Activated CD4-positive, CD25-positive, alpha-beta regulatory T cell (primary cell): ENCODE measurements around the gene RRP9.

ENCODE experiments used
- DNase-seq, 4 experiments: peaks; one replicate each; lab custom pipeline; 2025; lab: John Stamatoyannopoulos, UW

The RRP9 gene

DNA sequence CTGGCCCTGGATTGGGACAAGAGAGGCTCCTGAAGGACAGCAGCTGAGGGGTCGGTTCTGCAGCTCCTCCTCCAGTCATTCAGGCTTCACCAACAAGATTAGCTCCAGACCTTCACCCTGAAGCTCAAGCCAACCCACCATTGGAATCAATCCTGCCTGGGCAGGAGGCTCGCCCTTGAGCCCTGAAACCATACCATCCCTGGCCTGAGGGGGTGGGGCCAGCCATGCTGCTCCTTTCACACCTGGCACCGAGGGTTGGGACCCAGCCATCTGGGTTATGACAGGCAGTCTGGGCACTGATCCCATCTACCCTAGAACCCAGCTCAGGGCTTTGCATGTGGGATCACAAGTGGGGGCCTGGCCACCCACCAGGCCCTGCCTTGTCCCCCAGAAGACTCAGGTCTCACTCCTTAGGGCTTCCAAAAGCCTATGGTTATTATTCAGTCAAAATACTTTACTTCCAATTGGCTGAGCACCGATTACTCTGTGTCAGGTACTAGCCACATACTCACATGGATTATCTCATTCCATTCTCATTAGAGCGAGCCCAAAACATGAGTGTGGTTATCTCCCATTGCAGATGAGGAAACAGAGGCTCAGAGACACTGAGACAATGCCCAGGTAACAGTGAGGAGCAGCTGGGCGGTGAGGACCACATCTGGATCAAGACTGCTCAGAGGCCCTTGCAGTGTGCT is 29.0 kb upstream of the RRP9 start:
- no peak for DNase-seq

DNA sequence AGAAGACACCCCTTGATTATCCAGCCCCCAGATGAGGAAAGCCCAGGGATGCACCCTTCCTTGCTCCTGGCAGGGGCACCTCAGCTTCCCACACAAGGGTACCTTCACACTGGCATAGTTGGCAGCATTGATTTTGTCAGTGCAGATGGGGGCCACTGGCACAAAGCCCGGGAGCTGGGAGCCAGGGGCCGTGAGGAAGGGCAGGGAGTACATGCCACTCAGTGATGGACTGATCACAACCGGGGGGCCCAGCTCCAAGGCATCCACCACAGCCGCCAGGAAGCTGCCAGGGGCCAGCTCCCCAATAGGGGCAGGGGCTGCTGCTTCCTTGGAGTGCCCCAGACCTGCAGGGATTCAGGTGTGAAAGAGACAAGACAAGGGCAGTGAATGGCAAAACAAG is 28.1 kb upstream of the RRP9 start:
- DNase-seq, result no peak

DNA sequence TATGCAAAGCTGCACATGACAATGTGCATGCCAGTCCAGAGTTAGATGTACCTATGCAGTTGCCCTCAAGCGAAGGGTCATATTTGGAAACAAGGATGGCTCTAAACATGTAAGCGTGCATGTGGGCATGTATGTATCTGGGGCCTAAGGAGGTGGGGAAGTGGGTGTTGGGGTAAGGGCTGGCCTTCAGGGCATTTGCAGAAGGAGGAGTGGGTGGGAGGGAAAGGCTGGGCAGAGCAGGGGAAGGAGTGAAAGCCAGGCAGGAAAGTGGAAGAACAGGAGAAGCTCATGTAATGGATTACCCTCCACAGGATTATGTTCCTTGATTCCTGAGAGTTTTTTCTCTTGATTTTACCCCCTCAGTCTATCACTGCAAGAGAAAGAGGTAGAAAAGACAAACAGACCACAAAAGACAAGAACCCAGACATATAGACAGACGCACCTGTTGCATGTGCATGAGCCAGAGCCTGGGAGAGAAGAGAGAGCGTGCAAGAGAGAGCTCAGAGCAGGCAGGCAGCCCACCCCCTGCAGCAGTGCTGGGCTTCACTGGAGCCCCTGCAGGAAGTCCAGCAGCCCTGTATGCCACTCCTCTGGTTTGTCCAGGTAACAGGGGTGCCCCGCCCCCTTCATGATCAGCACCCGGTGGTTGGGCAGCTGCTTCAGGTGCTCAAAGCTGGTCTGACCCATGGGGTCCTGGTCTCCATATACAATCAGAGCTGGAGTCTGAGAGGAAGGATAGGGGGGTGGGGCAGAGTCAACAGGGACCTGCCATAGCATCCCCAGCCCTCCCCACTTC is 27.4 kb upstream of the RRP9 start:
- DNase-seq, result no peak

DNA sequence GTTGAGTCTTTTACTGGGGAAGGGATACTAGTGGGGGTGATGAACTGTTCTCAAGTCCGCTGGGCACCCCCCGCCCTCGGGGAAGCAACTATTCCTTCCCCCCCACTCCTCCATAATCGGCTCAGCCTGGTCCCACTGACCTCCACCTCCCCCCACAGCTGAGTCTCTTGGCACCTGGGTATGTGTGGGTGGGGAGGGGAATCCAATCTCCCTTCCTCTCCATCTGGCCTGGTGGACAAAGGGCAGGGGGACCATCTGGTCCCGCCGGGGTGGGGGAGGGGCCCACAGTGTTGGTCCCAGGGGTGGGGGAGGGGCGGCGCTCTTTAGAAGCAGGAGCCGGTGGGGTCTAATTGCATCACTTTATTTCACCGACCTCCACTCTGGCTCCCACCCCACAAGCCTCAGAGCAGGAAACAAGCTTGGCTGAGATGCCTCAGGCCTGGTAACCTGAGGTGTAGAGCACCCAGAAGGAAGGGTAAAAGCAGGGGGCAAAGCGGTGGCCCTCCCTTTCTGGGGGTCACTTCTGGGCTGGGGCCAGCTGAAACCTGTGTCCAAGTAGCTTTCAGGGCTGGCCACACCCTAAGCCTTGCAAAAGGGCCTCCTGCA is 26.6 kb upstream of the RRP9 start:
- no peak for DNase-seq

DNA sequence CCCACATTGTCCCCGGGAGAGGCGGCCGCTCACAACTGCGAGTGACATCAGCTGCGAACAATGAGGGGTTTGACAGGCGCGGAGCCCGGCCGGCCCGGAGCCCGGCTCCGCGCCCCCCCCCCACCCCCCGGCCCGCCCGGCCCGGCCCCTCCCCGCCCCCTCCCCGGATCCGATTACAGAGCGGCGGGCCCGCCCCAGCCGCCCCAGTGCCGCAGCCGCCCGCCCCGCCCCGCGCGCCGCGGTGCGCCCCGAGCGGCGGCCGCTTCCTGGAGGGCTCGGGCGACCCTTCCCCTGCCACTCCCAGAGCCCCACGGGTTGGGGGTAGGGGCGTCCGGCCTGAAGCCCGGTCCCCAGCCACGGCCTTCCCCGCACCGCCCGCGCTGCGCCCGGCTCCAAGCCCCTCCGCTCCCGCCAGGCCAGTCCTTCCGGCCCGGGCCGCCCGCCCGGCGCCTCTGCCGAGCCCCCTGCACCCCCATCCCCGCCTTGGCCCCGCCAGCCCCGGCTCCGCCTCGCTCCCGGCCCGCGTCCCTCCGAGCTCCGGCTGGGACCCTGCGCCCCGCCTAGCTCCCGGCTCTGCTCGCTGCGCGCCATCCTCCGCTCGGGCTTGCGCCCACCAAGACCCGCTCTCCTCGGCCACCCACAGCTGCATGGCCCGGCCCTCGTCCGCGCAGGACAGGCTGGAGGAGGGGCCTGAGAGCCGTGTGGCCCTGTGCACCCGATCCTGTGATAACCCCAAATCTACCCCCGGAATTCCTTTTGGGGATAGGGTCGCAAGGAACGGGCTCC is 25.9 kb upstream of the RRP9 start, which contains the start of gene PCBP4:
PCBP4 (minus strand) TSS at position 71 of the 786 bp plus-strand sequence. CDS start 6,214 bp downstream, outside the sequence.
- no peak for DNase-seq

DNA sequence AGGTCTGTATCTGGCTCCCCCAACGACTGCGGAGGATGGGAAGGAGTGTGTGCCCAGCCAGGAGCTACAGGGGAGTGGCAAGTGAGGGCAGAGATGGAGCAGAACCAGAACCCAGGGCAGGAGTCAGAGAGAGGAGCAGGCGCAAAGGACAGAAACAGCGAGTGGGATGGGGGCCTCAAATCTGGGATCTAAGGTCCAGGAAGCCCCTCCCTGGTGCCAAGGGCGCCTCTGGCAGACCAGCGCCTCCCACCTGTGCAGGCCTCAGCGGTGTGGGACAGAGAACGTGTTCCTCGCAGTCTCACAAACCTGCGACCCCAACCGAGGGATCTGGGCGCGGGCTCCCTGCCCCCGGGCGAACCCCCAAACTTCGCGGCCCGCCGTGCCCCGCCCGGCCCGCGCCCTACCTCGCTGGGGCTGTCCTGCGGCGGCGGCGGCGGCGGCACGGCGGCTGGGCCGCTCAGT is 25.2 kb upstream of the RRP9 start:
- DNase-seq, result no peak

GRCh38 chr3:51966486-51966885 is 24.8 kb upstream of the RRP9 start:
- no peak for DNase-seq

DNA sequence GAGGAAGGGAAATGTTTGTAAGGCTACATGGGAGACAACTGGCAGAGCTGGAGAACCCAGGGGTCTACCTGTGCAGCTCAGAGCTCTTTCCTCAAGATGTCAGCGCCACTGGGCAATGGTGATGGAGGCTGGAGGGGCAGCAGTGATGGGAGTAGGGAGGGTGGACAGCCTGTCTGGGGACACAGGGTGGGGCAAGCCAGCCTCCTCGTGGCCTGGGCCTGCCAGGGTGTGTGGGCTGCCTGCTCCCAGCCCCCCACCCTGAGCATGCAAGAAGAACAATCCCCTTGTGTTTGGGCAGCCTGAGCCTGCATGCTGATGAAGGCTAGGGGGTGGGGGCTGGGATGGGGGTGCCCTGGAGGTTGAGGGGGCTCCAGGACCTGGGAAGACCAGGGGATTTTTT is 24.3 kb upstream of the RRP9 start:
- no peak for DNase-seq

DNA sequence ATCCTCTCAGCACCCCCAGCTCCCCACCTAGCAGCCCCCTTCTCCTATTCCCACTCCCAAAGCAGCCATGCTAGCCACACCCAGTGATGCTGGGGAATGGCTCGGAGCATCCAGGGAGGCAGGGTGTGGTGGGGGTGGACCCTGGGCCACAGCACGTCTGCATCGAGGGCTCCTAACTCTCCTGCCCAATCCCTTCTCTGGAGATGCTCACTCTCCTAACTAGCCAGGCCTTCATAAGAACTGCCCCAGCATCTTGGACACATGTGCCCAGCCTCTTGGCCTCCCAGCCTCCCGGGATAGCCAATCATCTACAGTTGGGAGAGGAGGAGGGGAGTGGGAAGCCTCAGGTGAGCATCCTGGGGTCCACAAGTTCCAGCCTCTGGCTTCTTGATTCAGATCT is 22.8 kb upstream of the RRP9 start:
- DNase-seq, result no peak

DNA sequence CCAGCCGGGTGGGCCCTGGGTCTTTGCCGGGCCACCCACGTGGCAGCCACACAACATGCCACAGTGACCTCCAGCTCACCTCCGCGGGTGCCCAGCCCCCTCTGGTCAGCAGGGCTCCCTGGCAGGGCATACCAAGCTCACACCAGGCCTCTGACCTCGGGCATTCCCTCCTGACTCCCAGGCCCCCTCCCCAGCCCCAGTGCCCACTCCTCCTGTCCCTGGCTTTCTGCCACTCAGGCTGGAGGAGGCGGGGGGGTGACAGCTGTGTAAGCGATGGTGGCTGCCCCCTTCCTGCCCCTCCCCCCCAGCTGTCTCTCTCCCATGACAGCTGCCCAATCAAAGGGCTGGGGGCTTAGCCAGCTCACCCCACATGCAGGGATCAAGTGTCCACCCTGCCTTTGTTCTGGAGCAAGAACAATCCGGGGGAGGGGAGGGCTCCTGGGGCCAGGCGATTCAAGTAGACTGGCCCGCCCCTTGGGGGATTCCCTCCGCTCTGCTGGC is 22.3 kb upstream of the RRP9 start:
- no peak for DNase-seq

DNA sequence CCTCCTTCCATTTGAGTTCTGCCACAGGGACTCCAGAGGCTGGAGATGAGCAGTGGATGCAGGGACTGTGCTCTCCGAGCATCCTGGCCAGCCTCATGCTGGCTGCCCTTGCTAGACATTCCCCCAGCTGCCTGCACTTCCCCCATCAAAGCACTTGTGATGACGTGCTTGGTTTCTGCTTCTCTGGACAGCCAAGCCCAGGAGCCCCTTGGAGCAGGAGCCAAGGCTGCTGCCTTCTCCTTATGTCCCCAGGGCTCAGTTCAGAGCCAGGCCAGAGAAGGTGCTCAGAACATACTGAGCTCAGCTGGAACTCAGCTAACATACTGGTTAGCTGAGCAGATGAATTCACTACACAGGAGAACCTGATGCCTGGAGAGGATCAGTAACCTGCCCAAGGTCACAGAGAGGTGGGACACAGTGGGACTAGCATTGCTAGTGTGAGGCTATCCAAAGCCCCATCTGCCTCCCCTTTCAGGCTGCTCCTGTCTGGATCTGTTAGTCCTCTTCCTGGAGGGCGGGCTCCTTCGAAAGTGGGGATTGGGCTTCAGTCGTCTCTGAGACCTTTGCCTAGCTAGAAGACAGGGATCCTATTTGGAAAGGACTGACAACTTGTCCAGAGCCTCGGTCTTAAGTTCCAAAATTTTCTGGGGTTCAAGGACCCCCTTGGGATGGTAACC is 21.3 kb upstream of the RRP9 start:
- no peak for DNase-seq

- DNase-seq, result no peak
Observed at GRCh38 chr3:51961602-51962569, 20.2 kb upstream of the RRP9 start.

GRCh38 chr3:51961011-51961410 is 19.3 kb upstream of the RRP9 start:
- no peak for DNase-seq

GRCh38 chr3:51960386-51960785 is 18.7 kb upstream of the RRP9 start:
- DNase-seq, result no peak

- DNase-seq, result no peak
Observed at GRCh38 chr3:51959651-51960050, 17.9 kb upstream of the RRP9 start.

DNA sequence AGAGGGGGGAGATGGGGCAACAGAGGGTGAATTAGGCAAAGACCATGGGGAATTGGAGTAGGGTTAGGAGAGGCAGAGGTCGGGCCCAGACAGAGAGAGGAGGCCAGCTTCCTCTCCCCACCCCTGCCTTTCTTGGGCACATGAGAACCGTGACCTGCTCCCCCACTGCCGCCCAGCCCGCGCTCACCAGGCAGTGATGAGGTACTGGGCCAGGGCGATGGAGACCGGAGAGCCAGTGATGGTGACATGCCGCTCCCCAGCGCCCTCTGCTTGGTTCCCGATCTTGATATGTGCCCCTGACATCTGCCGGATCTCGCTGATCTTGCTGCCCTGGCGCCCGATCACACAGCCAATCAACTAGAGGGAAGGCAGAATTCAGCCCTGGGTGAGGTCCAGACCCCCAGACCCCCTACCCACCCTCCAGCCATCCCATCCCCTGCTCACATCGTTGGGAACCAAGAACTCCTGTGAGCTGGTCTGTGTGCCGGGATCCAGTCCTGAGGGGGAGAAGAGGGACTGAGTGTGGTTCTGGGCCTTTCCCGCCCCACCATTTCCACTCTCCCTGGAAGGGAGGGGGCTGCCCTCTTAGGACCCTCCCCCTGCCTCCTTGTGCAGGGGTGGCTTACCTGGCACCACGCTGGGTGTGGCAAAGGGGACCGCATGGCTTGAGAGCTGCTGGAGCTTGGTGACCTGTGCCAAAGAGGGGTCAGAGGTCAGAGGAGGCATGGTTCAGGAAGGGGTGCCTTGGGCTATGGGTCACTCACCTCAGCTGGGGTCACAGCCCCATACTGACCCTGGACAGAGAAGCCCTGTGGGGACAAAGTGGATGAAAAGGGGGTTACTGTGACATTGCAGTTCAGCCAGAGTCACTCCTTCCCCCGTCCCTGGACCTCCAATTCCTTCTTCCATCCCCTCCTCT is 17.2 kb upstream of the RRP9 start:
- no peak for DNase-seq

DNA sequence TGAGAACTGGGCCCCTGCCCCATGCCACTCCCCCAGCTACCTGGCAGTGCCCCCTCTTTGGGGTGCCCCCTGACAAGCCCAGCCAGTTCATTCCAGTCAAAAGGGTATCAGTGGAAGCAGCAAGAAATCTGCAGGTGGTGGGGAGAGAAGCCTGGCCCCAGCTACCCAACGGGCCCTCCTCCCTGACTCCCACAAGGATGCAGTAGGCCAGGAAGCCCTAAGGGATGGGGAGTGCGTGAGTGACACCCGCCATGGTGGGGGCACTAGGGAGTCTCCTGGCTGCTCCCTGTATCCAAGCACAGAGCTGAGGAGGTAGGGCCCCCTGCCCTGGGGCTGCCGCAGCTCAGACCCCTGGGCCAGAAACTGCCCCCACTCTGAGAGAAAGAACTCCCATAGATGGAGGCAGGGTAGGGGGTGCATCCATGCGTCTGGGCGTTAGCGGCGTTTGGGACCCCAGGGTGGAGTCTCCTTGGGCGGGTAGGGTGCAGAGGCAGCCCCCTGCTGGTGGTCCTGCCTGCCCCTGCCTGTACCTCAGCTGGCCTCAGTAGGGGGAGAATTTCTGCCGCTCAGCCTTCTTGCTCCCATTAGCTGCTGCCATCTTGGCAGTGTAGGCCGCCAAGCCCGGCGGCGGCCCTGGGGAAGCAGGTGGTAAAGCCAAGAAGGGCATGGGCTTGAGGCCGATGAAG is 16.0 kb upstream of the RRP9 start:
- no peak for DNase-seq
